ENCODE measurements around the gene RFX5. TPM values are rescaled to one million over a fixed set of nuclear protein-coding genes. Genes with fewer than 3 reads are reported as not detected.
A peak's percentile ranks its signal among the peaks of the same experiment; 100 is the strongest.

The RFX5 gene
- polyA plus RNA-seq, 1 donor (not counting 4 experiments of a cell fraction or from before 2014, with no cell fraction given) = 55.4 TPM

DNA sequence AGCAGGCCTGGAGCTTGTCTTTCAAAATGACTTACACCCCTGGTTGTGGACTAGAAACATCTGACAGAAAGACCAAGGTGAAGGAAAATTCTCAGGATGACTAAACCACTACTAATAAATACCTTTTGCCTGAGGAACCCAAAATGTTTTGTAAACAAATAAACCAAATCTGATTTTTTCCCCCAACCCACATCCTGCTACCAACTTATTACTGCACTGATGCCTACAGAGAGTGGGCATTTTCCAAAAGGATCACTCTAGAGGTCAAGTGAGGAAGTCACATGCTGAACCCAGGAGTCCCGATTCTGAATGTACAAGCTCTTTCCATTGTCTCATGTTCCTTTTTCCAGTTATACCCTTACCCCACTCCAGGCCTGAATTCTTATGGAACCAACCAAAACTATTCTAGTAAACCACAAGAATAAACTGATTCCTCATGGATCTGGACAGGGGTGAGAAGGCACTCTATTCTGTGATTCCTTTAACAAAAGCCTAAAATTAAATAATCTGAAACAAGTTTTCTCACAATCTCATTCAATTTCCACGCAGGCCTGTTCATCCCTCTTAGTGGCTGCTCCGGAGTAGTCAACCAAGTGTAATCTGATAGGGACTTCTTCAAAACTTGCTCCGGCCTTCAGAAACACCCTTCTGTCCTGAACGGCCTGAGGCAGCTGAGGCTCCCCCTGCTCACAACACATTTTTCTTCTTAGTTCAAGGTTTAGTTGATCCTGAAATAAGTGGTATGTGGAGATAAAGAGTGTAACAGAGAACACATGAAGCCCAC lies 21.2 kb downstream of the RFX5 start:
- DNase-seq (ENCODE audit: low read depth, low spot score) (no peak), FAIRE-seq (no peak)
- H3K79me2 ChIP-seq (ENCODE audit: control insufficient read depth, insufficient read depth, low read length) = peaks cover 29% of the 10 kb centered on the region

DNA sequence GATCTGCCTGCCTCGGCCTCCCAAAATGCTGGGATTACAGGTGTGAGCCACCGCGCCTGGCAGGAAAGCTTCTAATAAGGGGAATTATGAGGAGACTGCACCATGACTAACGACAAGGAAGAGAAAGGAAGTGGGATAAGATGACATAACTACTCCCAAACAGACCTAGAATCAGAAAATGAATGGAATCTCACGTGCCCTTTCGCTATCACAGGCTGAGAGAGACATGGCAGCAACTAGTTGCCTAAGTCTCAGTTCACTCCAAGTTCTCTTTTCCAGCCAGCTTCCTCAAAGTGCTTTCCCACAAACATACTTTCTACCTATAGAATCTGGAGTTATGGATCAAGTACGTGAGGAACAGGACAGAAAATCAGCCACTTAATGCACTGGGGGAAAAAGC lies 21.8 kb downstream of the RFX5 start:
- Histone ChIP-seq H3K36me3 (ENCODE audit: control insufficient read depth in 2 of 2, extremely low read depth in 1 of 2, insufficient read depth in 2 of 2, low read length in 2 of 2) (peaks cover 11 to 15% of the 10 kb centered on the region in 2 experiments), H3K4me1 (ENCODE audit: control insufficient read depth, extremely low read depth, insufficient read depth, low read length) (peaks cover 22% of the 10 kb centered on the region), H3K79me2 (ENCODE audit: control insufficient read depth, insufficient read depth, low read length) (peaks cover 29% of the 10 kb centered on the region), H3K27me3 (ENCODE audit: control insufficient read depth, extremely low read depth, insufficient read depth, low read length) (no peaks in the 10 kb centered on the region), H3K9me1 (ENCODE audit: control insufficient read depth, extremely low read depth, insufficient read depth, low read length) (no peaks in the 10 kb centered on the region), H2AFZ (ENCODE audit: control insufficient read depth, low read length) (no peak overlapping the region), H4K20me1 (ENCODE audit: control insufficient read depth, extremely low read depth, insufficient read depth, low read length) (no peaks in the 10 kb centered on the region), H3K9ac (ENCODE audit: control insufficient read depth, extremely low read depth, insufficient read depth, low read length) (no peak overlapping the region), H3K4me2 (ENCODE audit: control insufficient read depth, extremely low read depth, insufficient read depth, low read depth, low read length) (peak overlapping the region; percentile 98), H3K9me3 (ENCODE audit: control insufficient read depth, low read depth, low read length) (no peaks in the 10 kb centered on the region), H3K27ac (ENCODE audit: control insufficient read depth, insufficient read depth, low read length) (peak overlapping the region; percentile 49), H3K4me3 (ENCODE audit: control insufficient read depth in 2 of 3, extremely low read depth in 1 of 3, insufficient read depth in 2 of 3, low read depth in 1 of 3, low read length in 3 of 3) (no peak overlapping the region)
- no peak for TF ChIP-seq EZH2 (IDR thresholded peaks at IDR 0.05; ENCODE audit: low read length)
- TF ChIP-seq, protein P1, sequence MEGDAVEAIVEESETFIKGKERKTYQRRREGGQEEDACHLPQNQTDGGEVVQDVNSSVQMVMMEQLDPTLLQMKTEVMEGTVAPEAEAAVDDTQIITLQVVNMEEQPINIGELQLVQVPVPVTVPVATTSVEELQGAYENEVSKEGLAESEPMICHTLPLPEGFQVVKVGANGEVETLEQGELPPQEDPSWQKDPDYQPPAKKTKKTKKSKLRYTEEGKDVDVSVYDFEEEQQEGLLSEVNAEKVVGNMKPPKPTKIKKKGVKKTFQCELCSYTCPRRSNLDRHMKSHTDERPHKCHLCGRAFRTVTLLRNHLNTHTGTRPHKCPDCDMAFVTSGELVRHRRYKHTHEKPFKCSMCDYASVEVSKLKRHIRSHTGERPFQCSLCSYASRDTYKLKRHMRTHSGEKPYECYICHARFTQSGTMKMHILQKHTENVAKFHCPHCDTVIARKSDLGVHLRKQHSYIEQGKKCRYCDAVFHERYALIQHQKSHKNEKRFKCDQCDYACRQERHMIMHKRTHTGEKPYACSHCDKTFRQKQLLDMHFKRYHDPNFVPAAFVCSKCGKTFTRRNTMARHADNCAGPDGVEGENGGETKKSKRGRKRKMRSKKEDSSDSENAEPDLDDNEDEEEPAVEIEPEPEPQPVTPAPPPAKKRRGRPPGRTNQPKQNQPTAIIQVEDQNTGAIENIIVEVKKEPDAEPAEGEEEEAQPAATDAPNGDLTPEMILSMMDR (optimal IDR thresholded peaks at IDR 0.05 in 1 of 3, IDR thresholded peaks at IDR 0.05 in 1 of 3, conservative IDR thresholded peaks at IDR 0.05 in 1 of 3; ENCODE audit: extremely low read depth in 1 of 3, insufficient read depth in 2 of 3, low read length in 3 of 3) = no peak
- no peak for FAIRE-seq
- dilution Hi-C loops (cut with MboI; ENCODE audit: extremely low pct_ligation_motif_present, low sequenced_read_pairs) = no loop called here
- no peak for DNase-seq (ENCODE audit: low read depth, low spot score)

More for the DNA sequence above, 21.2 kb downstream of the RFX5 start:
- Histone ChIP-seq H3K4me2 (ENCODE audit: control insufficient read depth, extremely low read depth, insufficient read depth, low read depth, low read length) (peak overlapping the region; percentile 98), H3K9ac (ENCODE audit: control insufficient read depth, extremely low read depth, insufficient read depth, low read length) (peak overlapping the region; percentile 87), H4K20me1 (ENCODE audit: control insufficient read depth, extremely low read depth, insufficient read depth, low read length) (no peaks in the 10 kb centered on the region), H3K4me3 (ENCODE audit: control insufficient read depth in 2 of 3, extremely low read depth in 1 of 3, insufficient read depth in 2 of 3, low read depth in 1 of 3, low read length in 3 of 3) (peak overlapping the region; percentile 53 to 82 (median 78)), H3K27ac (ENCODE audit: control insufficient read depth, insufficient read depth, low read length) (peak overlapping the region; percentile 92), H3K27me3 (ENCODE audit: control insufficient read depth, extremely low read depth, insufficient read depth, low read length) (no peaks in the 10 kb centered on the region), H3K9me3 (ENCODE audit: control insufficient read depth, low read depth, low read length) (no peaks in the 10 kb centered on the region), H2AFZ (ENCODE audit: control insufficient read depth, low read length) (no peak overlapping the region), H3K4me1 (ENCODE audit: control insufficient read depth, extremely low read depth, insufficient read depth, low read length) (peaks cover 22% of the 10 kb centered on the region), H3K9me1 (ENCODE audit: control insufficient read depth, extremely low read depth, insufficient read depth, low read length) (no peaks in the 10 kb centered on the region), H3K36me3 (ENCODE audit: control insufficient read depth in 2 of 2, extremely low read depth in 1 of 2, insufficient read depth in 2 of 2, low read length in 2 of 2) (peaks cover 11 to 15% of the 10 kb centered on the region in 2 experiments)
- TF ChIP-seq EZH2 (IDR thresholded peaks at IDR 0.05; ENCODE audit: low read length) = no peak
- TF ChIP-seq, protein P1 (optimal IDR thresholded peaks at IDR 0.05 in 1 of 3, IDR thresholded peaks at IDR 0.05 in 1 of 3, conservative IDR thresholded peaks at IDR 0.05 in 1 of 3; ENCODE audit: extremely low read depth in 1 of 3, insufficient read depth in 2 of 3, low read length in 3 of 3) = no peak
- dilution Hi-C loops (cut with MboI; ENCODE audit: extremely low pct_ligation_motif_present, low sequenced_read_pairs) = no loop called here

Measured in keratinocyte (primary cell).